IPS-NIHi7 (cell line): ENCODE results near the gene CDCA3.
"Not testable (repeated sequence)": the region's sequence is repeated elsewhere in the genome, so short reads cannot be mapped to it uniquely, and the experiment has no call there.

Source experiments
- DNase-seq: peaks from one replicate; pipeline ENCODE4 v3.0.0; 2012; ENCODE audit warnings: mixed read lengths; ENCODE audit errors: extremely low spot score

The CDCA3 gene

GRCh38 chr12:6872073-6873048 is 21.3 kb upstream of the CDCA3 start:
- DNase-seq: peak; percentile 78

- no peak for DNase-seq
Measured at GRCh38 chr12:6871052-6871957, 20.2 kb upstream of the CDCA3 start.

GRCh38 chr12:6870304-6870703 is 19.2 kb upstream of the CDCA3 start:
- DNase-seq: not testable (repeated sequence)

GRCh38 chr12:6869049-6870021 is 18.2 kb upstream of the CDCA3 start:
- peak; percentile 69 for DNase-seq

- DNase-seq: no peak
Measured at GRCh38 chr12:6868211-6869048, 17.3 kb upstream of the CDCA3 start.

GRCh38 chr12:6867413-6868210 is 16.5 kb upstream of the CDCA3 start, which contains the start of gene TPI1:
TPI1 (plus strand) TSS chr12:6867531; CDS start chr12:6867567, 36 bp downstream.
- peak; percentile 89 for DNase-seq

- DNase-seq: no peak
Measured at GRCh38 chr12:6866920-6867412, 15.9 kb upstream of the CDCA3 start.

- peak; percentile 64 for DNase-seq
Measured at GRCh38 chr12:6866163-6866919, 15.3 kb upstream of the CDCA3 start.

GRCh38 chr12:6865307-6865706 is 14.2 kb upstream of the CDCA3 start:
- not testable (repeated sequence) for DNase-seq

GRCh38 chr12:6863586-6864321 is 12.7 kb upstream of the CDCA3 start:
- no peak for DNase-seq

GRCh38 chr12:6863033-6863432 is 11.9 kb upstream of the CDCA3 start:
- no peak for DNase-seq

- DNase-seq: no peak
Measured at GRCh38 chr12:6861391-6861790, 10.3 kb upstream of the CDCA3 start.

- no peak for DNase-seq
Measured at GRCh38 chr12:6860942-6861341, 9.9 kb upstream of the CDCA3 start.

GRCh38 chr12:6860116-6860515 is 9.0 kb upstream of the CDCA3 start:
- no peak for DNase-seq

GRCh38 chr12:6858799-6859198 is 7.7 kb upstream of the CDCA3 start:
- no peak for DNase-seq

- DNase-seq: no peak
Measured at GRCh38 chr12:6855322-6855721, 4.2 kb upstream of the CDCA3 start.

GRCh38 chr12:6854036-6854435 is 3.0 kb upstream of the CDCA3 start:
- no peak for DNase-seq

GRCh38 chr12:6853626-6854025 is 2.5 kb upstream of the CDCA3 start:
- DNase-seq: no peak
